ENCODE data around the gene MTRF1. TPM values are rescaled to one million over a fixed set of nuclear protein-coding genes. Genes with fewer than 3 reads are reported as not detected.

Gene MTRF1
- total RNA-seq, 1 experiment from 2014 or later = 11.4 TPM

- Histone ChIP-seq H2AFZ (ENCODE audit: low read depth, low read length, poor library complexity, severe bottlenecking) (no peak overlapping the region), H3K4me3 (replicated peaks in 1 of 2; ENCODE audit: low read depth in 1 of 2, low read length in 2 of 2) (no peak overlapping the region), H3K9me2 (ENCODE audit: insufficient read depth) (no peaks in the 10 kb centered on the region), H3K79me2 (ENCODE audit: insufficient read depth, low read length) (no peaks in the 10 kb centered on the region), H3K36me3 (ENCODE audit: control insufficient read depth in 1 of 2, insufficient read depth in 2 of 2, low read length in 2 of 2) (no peaks in the 10 kb centered on the region), H3K9ac (ENCODE audit: low read length) (no peak overlapping the region), H3K9me3 (ENCODE audit: control insufficient read depth in 1 of 2, insufficient read depth in 1 of 2, low read depth in 1 of 2, low read length in 2 of 2) (peaks cover 0 to 12% of the 10 kb centered on the region in 2 experiments; a peak in 2 of 4 replicates), H3K27me3 (ENCODE audit: insufficient read depth, low read length) (no peaks in the 10 kb centered on the region), H3K27ac (ENCODE audit: low read depth, low read length) (no peak overlapping the region), H3K4me1 (ENCODE audit: control insufficient read depth in 1 of 2, insufficient read depth in 2 of 2, low read length in 2 of 2) (peaks cover 0 to 9% of the 10 kb centered on the region in 2 experiments; a peak in 1 of 4 replicates), H4K20me1 (ENCODE audit: insufficient read depth) (no peaks in the 10 kb centered on the region), H3K4me2 (ENCODE audit: low read length) (no peak overlapping the region)
- CTCF ChIA-PET = no interaction called here
- DNase-seq (ENCODE audit: low read depth, low spot score) (no peak), ATAC-seq (no peak)
- POLR2A ChIA-PET = no interaction called here
- no TSS peak for BruUV-seq (replicated peaks)
- intact Hi-C loops (cut with micrococcal nuclease) = no loop called here
- RAD21 ChIA-PET (ENCODE audit: low non-redundant PET in 1 of 2, low total read pairs in 2 of 2, uncharacterized antibody in 2 of 2, unreplicated experiment in 2 of 2) = no interaction called here
- TF ChIP-seq ZNF274 (IDR thresholded peaks at IDR 0.05; ENCODE audit: low read depth, low read length) (no peak), POLR2A (IDR thresholded peaks at IDR 0.05; ENCODE audit: borderline replicate concordance, extremely low read depth, insufficient read depth, insufficient read length) (no peak), JUND (IDR thresholded peaks at IDR 0.05) (no peak), POLR2AphosphoS5 (IDR thresholded peaks at IDR 0.05; ENCODE audit: low read depth, low read length) (no peak), ZFX (IDR thresholded peaks at IDR 0.05) (no peak)
Observed at GRCh38 chr13:41213316-41213715, 50.1 kb downstream of the MTRF1 start.

GRCh38 chr13:41212881-41213280 is 50.5 kb downstream of the MTRF1 start:
- POLR2A ChIA-PET = no interaction called here
- Histone ChIP-seq H2AFZ (ENCODE audit: low read depth, low read length, poor library complexity, severe bottlenecking) (no peak overlapping the region), H3K27ac (ENCODE audit: low read depth, low read length) (no peak overlapping the region), H3K4me3 (replicated peaks in 1 of 2; ENCODE audit: low read depth in 1 of 2, low read length in 2 of 2) (no peak overlapping the region), H3K36me3 (ENCODE audit: control insufficient read depth in 1 of 2, insufficient read depth in 2 of 2, low read length in 2 of 2) (no peaks in the 10 kb centered on the region), H3K9ac (ENCODE audit: low read length) (no peak overlapping the region), H3K9me2 (ENCODE audit: insufficient read depth) (no peaks in the 10 kb centered on the region), H3K4me2 (ENCODE audit: low read length) (no peak overlapping the region), H3K27me3 (ENCODE audit: insufficient read depth, low read length) (no peaks in the 10 kb centered on the region), H4K20me1 (ENCODE audit: insufficient read depth) (no peaks in the 10 kb centered on the region), H3K4me1 (ENCODE audit: control insufficient read depth in 1 of 2, insufficient read depth in 2 of 2, low read length in 2 of 2) (peaks cover 0 to 9% of the 10 kb centered on the region in 2 experiments; a peak in 1 of 4 replicates), H3K9me3 (ENCODE audit: control insufficient read depth in 1 of 2, insufficient read depth in 1 of 2, low read depth in 1 of 2, low read length in 2 of 2) (peaks cover 0 to 12% of the 10 kb centered on the region in 2 experiments; a peak in 2 of 4 replicates), H3K79me2 (ENCODE audit: insufficient read depth, low read length) (no peaks in the 10 kb centered on the region)
- DNase-seq (ENCODE audit: low read depth, low spot score) (no peak), ATAC-seq (no peak)
- no TSS peak for BruUV-seq (replicated peaks)
- intact Hi-C loops (cut with micrococcal nuclease) = no loop called here
- CTCF ChIA-PET = no interaction called here
- TF ChIP-seq RAD21 (IDR thresholded peaks at IDR 0.05; ENCODE audit: low read depth) (no peak), SRF (IDR thresholded peaks at IDR 0.05; ENCODE audit: low read depth) (no peak), MAX (IDR thresholded peaks at IDR 0.05) (no peak), CTCF (IDR thresholded peaks at IDR 0.05 in 2 of 3, conservative IDR thresholded peaks at IDR 0.05 in 1 of 3; ENCODE audit: borderline replicate concordance in 1 of 3, insufficient read depth in 1 of 3, low read depth in 2 of 3, low read length in 2 of 3) (no peak), POLR2AphosphoS5 (IDR thresholded peaks at IDR 0.05; ENCODE audit: low read depth, low read length) (no peak), CEBPB (IDR thresholded peaks at IDR 0.05; ENCODE audit: low read depth) (no peak), JUND (IDR thresholded peaks at IDR 0.05) (no peak), FOSL1 (IDR thresholded peaks at IDR 0.05; ENCODE audit: low read depth) (no peak), EZH2phosphoT487 (IDR thresholded peaks at IDR 0.05; ENCODE audit: borderline replicate concordance) (no peak), TCF7L2 (IDR thresholded peaks at IDR 0.05; ENCODE audit: borderline replicate concordance, extremely low read depth, insufficient read depth, insufficient read length) (no peak), POLR2A (IDR thresholded peaks at IDR 0.05; ENCODE audit: borderline replicate concordance, extremely low read depth, insufficient read depth, insufficient read length) (no peak), ELF1 (IDR thresholded peaks at IDR 0.05; ENCODE audit: borderline replicate concordance, low read depth) (no peak), YY1 (IDR thresholded peaks at IDR 0.05; ENCODE audit: extremely low read depth, insufficient replicate concordance, low read depth, low read length) (no peak), ZBTB33 (IDR thresholded peaks at IDR 0.05; ENCODE audit: extremely low read depth, insufficient replicate concordance, low read length) (no peak)
- RAD21 ChIA-PET (ENCODE audit: low non-redundant PET in 1 of 2, low total read pairs in 2 of 2, uncharacterized antibody in 2 of 2, unreplicated experiment in 2 of 2) = no interaction called here
